Choroid plexus epithelial cell (primary cell): Measurements from ENCODE around the gene SLC11A2.
"Not testable (repeated sequence)": the region's sequence is repeated elsewhere in the genome, so short reads cannot be mapped to it uniquely, and the experiment has no call there.

Experiments used
- DNase-seq: peaks from one replicate; pipeline ENCODE4 v3.0.0-alpha.2; 2010; ENCODE audit warnings: low read depth
- H3K4me3 ChIP-seq: 2 replicates; pipeline ENCODE4 v1.5.1; 2011; ENCODE audit warnings: low read depth, mild to moderate bottlenecking, control low read depth, low read length, moderate library complexity
- CTCF ChIP-seq: conservative IDR thresholded peaks from 2 replicates; pipeline ENCODE4 v1.5.1; 2011; ENCODE audit warnings: low read depth, mild to moderate bottlenecking, control low read depth, inconsistent platforms, low read length, moderate library complexity

SLC11A2 gene

GRCh38 chr12:50971946-50972345 is 54.2 kb downstream of the SLC11A2 start:
- TF ChIP-seq CTCF: no peak
- peak; percentile 26 for DNase-seq
- H3K4me3 ChIP-seq: no peak overlapping the region

DNA sequence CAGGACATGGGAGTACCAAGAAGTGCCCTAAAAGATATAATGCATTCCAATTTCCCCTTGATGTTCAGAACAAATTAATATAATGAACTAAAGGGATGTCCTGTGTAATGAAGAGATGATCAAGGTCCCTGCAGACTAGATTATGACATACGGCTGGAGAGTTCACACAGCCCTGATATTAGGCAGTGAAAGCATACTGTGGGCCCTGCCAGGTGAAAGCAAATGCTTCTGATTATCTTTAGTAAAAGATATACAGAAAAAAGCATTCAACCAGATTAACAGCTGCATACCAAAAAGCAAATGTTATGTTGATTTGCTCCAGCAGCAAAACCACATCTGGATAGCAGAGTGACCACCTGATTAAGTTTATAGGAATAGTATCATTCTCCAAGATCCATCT is 61.8 kb downstream of the SLC11A2 start:
- no peak overlapping the region for H3K4me3 ChIP-seq
- no peak for TF ChIP-seq CTCF
- DNase-seq: no peak

GRCh38 chr12:50961708-50962107 is 64.5 kb downstream of the SLC11A2 start:
- peak; percentile 56 for DNase-seq
- H3K4me3 ChIP-seq: no peak overlapping the region
- TF ChIP-seq CTCF: no peak

GRCh38 chr12:50960130-50960529 is 66.1 kb downstream of the SLC11A2 start:
- DNase-seq: peak; percentile 64
- no peak overlapping the region for H3K4me3 ChIP-seq
- no peak for TF ChIP-seq CTCF

- no peak for TF ChIP-seq CTCF
- DNase-seq: no peak
- no peak overlapping the region for H3K4me3 ChIP-seq
Observed at GRCh38 chr12:50955697-50956096, 70.5 kb downstream of the SLC11A2 start.

DNA sequence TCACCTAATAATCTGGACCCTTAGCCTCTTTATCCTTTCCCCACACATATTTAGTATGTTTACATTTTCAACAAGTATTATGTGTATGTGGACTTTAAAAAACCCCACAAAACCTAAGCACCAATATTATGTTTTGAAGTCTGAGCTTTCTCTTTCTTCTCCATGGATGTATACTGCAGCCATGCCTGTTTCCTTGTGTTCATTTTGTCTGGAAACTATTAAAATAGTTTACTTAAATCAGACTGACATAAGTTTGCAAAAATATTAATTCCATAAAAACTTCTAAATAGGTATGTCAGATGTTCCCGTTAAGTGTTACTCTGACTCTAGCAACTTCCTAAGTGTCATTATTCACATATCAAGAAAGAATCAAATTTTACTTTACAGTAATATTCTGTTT is 70.9 kb downstream of the SLC11A2 start:
- H3K4me3 ChIP-seq: no peak overlapping the region
- no peak for TF ChIP-seq CTCF
- no peak for DNase-seq

DNA sequence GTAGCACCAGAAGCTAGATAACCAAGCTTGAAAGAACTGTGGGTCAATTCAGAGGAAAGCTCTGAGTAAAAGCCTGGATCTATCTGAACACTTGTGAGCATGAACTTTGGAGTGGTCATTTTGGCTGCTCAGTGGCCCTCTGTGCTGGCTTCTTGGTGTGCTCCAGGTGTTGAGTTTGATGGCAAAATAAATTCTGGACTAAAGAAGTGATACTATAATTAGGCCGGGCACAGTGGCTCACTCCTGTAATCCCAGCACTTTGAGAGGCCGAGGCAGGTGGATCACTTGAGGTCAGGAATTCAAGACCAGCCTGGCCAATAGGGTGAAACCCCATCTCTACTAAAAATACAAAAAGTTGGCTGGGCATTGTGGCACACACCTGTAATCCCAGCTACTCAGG is 71.4 kb downstream of the SLC11A2 start:
- H3K4me3 ChIP-seq: not testable (repeated sequence)

DNA sequence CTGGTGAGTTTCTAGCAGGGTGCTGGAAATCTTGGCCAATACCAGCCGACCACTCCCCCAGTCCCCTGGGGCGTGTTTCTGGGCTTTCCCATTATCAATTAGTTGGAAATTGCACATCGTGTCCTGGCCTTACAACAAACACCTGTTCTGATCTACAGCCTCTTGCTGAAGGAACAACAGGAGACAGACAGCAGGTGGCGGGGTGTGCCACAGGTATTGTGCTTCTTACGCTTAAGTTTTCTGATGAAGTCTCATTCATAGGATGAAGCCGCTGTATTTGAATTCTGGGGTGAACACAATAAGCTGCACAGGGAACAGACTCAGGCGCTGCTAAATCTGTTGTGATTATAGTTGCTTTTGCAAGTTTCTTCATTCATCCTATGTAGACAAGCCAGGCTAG is 73.1 kb downstream of the SLC11A2 start:
- TF ChIP-seq CTCF: no peak
- H3K4me3 ChIP-seq: no peak overlapping the region
- DNase-seq: no peak

More for the DNA sequence above, 71.4 kb downstream of the SLC11A2 start:
- not testable (repeated sequence) for DNase-seq
